NCI-H2227 (cell line): ENCODE measurements around the gene ZNF727.
"Not testable (repeated sequence)": the region's sequence is repeated elsewhere in the genome, so short reads cannot be mapped to it uniquely, and the experiment has no call there.

Experiments used
- DNase-seq: peaks from one replicate; lab custom pipeline; 2025; ENCODE audit not compliant: unreplicated experiment; lab: John Stamatoyannopoulos, UW

ZNF727 gene

DNA sequence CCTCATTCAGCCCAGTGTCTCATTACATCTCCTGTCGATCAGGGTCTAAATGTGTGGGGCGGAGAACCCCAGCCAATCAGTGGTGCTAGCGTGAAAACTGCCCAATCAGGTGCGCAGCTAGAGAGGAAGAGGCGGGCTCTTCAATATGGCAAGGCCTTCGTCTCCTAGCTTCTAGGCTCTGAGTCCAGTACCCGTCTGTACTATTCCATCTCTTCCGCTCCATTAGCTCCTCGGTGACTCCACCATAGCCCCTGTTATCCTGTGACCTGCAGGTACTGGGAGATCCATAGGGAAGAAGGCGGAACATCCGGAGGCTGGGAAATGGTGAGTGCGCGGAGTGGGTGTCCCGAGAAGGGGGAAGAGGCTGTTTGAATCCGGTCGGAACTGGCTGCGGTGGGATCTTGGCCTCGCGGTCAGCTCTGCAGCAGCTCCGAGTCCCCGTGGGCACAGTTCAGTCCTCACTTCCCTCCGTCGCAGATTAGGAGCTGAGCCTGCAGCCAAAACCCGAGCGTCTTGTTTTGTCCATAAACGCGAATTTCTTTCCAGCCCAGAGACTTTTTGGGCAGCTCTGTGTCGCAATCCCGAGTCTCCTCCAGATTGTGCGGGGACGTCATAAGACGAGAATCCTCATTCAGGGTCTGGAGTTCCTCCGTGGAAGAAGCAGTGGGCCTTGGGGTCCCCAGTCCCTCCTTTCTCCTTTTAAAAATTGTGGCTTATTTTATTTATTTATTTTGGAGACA is at the start of gene ZNF727:
ZNF727 (plus strand) TSS at position 134 of the 740 bp plus-strand sequence; CDS start at position 322, 188 bp downstream.
- DNase-seq = peak; percentile 96

DNA sequence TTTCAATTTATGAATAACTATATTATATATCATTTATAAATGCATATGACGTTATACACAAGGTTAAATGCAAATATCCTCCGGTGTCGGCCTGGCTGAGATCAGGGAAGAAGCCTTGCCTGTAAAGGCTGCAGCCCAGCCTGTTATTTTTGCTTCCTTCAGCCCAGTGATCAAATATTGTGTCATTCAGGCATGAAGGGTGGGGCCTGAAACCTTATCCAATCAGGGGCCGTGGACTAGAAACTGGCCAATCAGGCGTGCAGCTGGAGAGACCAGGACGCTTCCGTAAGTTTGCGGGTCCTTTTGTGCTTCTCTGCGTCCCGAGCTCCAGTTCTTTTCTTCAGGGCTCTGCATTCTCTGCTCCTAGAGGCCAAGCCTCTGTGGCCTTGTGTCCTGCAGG is 46.7 kb upstream of the ZNF727 start, which contains the start of gene ZNF722:
ZNF722 (plus strand) TSS at position 301 of the 400 bp plus-strand sequence. CDS start 113 bp downstream, outside the sequence.
- DNase-seq = peak; percentile 86

DNA sequence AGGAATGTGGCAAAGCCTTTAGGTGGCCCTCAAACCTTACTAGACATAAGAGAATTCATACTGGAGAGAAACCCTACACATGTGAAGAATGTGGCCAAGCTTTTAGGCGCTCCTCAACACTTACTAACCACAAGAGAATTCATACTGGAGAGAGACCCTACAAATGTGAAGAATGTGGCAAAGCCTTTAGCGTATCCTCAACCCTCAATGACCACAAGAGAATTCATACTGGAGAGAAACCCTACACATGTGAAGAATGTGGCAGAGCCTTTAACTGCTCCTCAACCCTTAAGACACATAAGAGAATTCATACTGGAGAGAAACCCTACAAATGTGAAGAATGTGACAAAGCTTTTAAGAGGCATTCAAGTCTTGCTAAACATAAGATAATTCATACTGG is 29.7 kb upstream of the ZNF727 start:
- DNase-seq = not testable (repeated sequence)

DNA sequence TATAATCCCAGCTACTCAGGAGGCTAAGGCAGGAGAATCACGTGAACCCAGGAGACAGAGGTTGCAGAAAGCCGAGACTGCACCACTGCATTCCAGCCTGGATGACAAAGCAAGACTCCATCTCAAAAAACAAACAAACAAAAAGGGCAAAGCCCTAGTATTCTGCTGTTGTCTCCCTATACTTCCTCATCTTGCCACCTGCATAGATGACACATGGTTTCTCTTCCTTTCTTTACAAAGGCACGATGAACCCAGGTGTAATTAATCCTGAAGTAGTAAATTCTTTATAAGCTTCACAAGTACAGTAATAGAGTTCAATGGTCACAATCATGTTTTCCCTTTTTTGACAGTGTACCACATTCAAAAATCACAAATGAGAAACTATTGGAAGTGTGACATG is 9.8 kb upstream of the ZNF727 start:
- DNase-seq = no peak

DNA sequence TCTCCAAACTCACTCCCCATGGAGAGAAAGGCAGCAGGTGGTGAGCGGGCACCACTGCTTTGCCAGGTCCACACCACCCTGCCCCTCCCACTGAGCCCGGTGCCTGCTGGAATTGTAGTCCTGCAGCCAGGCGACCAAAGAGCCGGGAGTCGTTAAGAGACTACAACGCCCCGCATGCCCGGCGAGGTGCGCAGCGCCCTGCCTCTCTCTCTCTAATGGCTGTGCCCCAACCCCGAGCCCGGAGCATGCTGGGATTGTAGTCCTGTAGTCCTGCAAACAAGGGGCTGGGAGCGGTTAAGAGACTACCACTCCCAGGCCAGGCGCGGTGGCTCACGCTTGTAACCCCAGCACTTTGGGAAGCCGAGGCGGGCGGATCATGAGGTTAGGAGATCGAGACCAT is 8.1 kb upstream of the ZNF727 start:
- peak; percentile 84 for DNase-seq

DNA sequence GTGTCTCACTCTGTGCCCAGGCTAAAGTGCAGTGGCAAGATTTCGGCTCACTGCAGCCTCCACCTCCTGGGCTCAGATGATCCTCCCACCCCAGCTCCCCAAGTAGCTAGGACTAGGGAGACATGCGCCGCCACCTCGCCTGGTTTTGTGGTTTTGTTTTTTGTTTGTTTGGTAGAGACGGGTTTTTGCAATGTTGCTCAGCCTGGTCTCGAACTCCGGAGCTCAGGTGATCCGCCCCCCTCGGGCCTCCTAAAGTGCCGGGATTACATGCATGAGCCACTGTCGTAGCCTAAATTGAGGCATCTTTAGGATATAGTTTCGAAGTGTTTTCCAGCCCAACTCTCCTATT is 781 bp downstream of the ZNF727 start:
- DNase-seq = peak; percentile 41

DNA sequence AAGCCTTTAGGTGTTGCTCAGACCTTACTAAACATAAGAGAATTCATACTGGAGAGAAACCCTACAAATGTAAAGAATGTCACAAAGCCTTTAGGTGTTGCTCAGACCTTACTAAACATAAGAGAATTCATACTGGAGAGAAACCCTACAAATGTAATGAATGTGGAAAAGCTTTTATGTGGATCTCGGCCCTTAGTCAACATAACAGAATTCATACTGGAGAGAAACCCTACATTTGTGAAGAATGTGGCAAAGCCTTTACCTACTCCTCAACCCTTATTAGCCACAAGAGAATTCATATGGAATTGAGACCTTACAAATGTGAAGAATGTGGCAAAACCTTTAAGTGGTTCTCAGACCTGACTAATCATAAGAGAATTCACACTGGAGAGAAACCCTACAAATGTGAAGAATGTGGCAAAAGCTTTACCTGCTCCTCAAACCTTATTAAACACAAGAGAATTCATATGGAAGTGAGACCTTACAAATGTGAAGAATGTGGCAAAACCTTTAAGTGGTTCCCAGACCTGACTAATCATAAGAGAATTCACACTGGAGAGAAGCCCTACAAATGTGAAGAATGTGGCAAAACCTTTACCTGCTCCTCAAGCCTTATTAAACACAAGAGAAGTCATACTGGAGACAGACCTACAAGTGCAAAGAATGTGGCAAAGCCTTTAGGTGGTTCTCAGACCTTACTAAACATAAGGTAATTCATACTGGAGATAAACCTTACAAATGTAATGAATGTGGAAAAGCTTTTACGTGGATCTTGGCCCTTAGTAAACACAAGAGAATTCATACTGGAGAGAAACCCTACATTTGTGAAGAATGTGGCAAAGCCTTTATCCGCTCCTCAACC is 32.8 kb downstream of the ZNF727 start:
- DNase-seq = not testable (repeated sequence)

DNA sequence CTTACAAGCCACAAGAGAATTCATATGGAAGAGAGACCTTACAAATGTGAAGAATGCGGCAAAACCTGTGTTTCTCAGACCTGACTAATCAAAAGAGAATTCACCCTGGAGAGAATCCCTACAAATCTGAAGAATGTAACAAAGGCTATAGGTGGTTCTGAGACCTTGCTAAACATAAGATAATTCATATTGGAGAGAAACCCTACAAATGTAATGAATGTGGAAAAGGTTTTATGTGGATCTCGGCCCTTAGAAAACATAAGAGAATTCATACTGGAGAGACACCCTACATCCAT is 33.4 kb downstream of the ZNF727 start:
- no peak for DNase-seq

DNA sequence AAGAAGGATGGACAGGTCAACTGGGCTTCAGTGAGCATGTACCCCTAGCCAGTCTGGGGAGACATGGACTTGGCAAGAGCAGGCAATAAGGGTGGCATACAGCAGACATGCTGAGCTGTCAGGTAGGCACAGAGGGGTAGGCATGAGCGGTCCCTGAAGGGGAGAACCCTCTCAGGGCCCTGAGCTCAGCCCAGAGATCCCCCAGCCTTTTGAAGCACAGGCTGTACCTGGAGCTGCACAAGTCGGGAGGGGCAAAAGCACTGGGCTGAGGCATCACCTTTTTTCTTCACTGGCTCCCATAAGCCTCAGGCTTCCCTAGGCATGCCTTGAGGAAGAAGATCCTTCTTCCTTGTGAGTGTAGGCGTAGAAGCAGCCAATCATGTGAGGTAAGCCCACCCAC is 42.3 kb downstream of the ZNF727 start:
- no peak for DNase-seq

DNA sequence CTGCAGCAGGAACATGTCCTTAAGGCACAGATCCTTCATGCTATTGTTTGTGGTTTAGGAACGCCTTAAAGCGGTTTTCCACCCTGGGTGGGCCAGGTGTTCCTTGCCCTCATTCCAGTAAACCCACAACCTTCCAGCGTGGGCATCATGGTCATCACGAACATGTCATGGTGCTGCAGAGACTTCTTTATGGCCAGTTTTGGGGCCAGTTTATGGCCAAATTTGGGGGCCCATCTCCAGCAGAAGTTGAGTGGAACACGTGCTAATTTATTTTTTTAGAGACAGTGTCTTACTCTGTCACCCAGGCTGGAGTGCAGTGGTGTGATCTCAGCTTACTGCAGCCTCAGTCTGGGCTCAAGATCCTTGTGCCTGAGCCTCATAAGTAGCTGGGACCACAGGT is 43.6 kb downstream of the ZNF727 start:
- not testable (repeated sequence) for DNase-seq
